Smooth muscle cell (in vitro differentiated cells): ENCODE data around the gene SSNA1. TPM values are rescaled to one million over a fixed set of nuclear protein-coding genes. Genes with fewer than 3 reads are reported as not detected.

ENCODE experiments used
- DNase-seq: peaks from one replicate; lab custom pipeline; 2025; ENCODE audit not compliant: unreplicated experiment; lab: John Stamatoyannopoulos, UW
- H2AFZ ChIP-seq: fragments of 200-600 bp; sonication (generic); 2 replicates; pipeline ENCODE4 v1.6.0; 2016; ENCODE audit warnings: antibody characterized with exemption, low read depth, mild to moderate bottlenecking
- H3F3A ChIP-seq: fragments of 200-600 bp; sonication (generic); 2 replicates; pipeline ENCODE4 v1.6.0; 2017; ENCODE audit warnings: antibody characterized with exemption, low read depth
- H3K27ac ChIP-seq: fragments of 200-600 bp; sonication (generic); 2 replicates; pipeline ENCODE4 v1.5.1; 2016; ENCODE audit warnings: low read depth, mild to moderate bottlenecking
- H3K27me3 ChIP-seq: fragments of 200-600 bp; sonication (generic); 2 replicates; pipeline ENCODE4 v1.6.1; 2016; ENCODE audit warnings: low read depth, mild to moderate bottlenecking
- H3K36me3 ChIP-seq: fragments of 200-600 bp; sonication (generic); 2 replicates; pipeline ENCODE4 v1.5.1; 2016; ENCODE audit warnings: low read depth
- H3K4me1 ChIP-seq: fragments of 200-600 bp; sonication (generic); 2 replicates; pipeline ENCODE4 v1.5.1; 2016; ENCODE audit warnings: low read depth
- H3K4me2 ChIP-seq: fragments of 200-600 bp; sonication (generic); 2 replicates; pipeline ENCODE4 v1.6.0; 2016; ENCODE audit warnings: mild to moderate bottlenecking
- H3K4me3 ChIP-seq: fragments of 200-600 bp; sonication (generic); 2 replicates; pipeline ENCODE4 v1.5.1; 2016; ENCODE audit warnings: mild to moderate bottlenecking
- H3K79me2 ChIP-seq: fragments of 200-600 bp; sonication (generic); 2 replicates; pipeline ENCODE4 v1.6.0; 2016; ENCODE audit warnings: low read depth, mild to moderate bottlenecking
- H3K9ac ChIP-seq: fragments of 200-600 bp; sonication (generic); 2 replicates; pipeline ENCODE4 v1.6.0; 2016; ENCODE audit warnings: low read depth
- H3K9me3 ChIP-seq: fragments of 200-600 bp; sonication (generic); replicated peaks from 2 replicates; pipeline ENCODE4 v1.5.1; 2016; ENCODE audit warnings: low read depth
- H4K20me1 ChIP-seq: fragments of 200-600 bp; sonication (generic); 2 replicates; pipeline ENCODE4 v1.6.0; 2016; ENCODE audit warnings: low read depth
- WGBS: methylation state at CpG from one replicate; pipeline ENCODE4 v1.1.7; 2016; ENCODE audit warnings: low lambda C conversion rate; 5-methylcytosine and 5-hydroxymethylcytosine counted together
- polyA plus RNA-seq: library from polyadenylated mRNA; unstranded; fragments of >200 nt; fragmentation: Nextera tagmentation; extraction: Ambion mirVana; gene quantifications from 2 replicates; pipeline ENCODE4 v1.2.1, GENCODE V29; 2016
- total RNA-seq: library from RNA; depleted of rRNA; stranded (reverse); fragments of >200 nt; gene quantifications from 2 replicates; pipeline ENCODE4 v1.2.3, GENCODE V29; 2014
- TF ChIP-seq, protein P1 (sequence below): fragments of 200-600 bp; sonication (generic); IDR thresholded peaks from 2 replicates; pipeline ENCODE4 v1.5.1; 2017; ENCODE audit warnings: borderline replicate concordance, mild to moderate bottlenecking, antibody characterized with exemption; ENCODE audit not compliant: insufficient read depth, poor library complexity, severe bottlenecking

The SSNA1 gene
- total and polyA plus RNA-seq, 2 experiments from 2014 or later: 69.5 to 84.9 TPM

- TF ChIP-seq, protein P1, sequence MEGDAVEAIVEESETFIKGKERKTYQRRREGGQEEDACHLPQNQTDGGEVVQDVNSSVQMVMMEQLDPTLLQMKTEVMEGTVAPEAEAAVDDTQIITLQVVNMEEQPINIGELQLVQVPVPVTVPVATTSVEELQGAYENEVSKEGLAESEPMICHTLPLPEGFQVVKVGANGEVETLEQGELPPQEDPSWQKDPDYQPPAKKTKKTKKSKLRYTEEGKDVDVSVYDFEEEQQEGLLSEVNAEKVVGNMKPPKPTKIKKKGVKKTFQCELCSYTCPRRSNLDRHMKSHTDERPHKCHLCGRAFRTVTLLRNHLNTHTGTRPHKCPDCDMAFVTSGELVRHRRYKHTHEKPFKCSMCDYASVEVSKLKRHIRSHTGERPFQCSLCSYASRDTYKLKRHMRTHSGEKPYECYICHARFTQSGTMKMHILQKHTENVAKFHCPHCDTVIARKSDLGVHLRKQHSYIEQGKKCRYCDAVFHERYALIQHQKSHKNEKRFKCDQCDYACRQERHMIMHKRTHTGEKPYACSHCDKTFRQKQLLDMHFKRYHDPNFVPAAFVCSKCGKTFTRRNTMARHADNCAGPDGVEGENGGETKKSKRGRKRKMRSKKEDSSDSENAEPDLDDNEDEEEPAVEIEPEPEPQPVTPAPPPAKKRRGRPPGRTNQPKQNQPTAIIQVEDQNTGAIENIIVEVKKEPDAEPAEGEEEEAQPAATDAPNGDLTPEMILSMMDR: no peak
- DNase-seq: no peak
- H3K4me2 ChIP-seq: no peak overlapping the region
Measured at GRCh38 chr9:137161558-137162486, 26.7 kb upstream of the SSNA1 start.

GRCh38 chr9:137162505-137163364, 25.7 kb upstream of the SSNA1 start:
- TF ChIP-seq, protein P1: no peak
- DNase-seq: no peak
- Histone ChIP-seq H2AFZ (no peak overlapping the region), H3K9me3 (no peaks in the 10 kb centered on the region), H3K9ac (no peak overlapping the region), H3K79me2 (no peaks in the 10 kb centered on the region), H3F3A (no peaks in the 10 kb centered on the region), H3K36me3 (no peaks in the 10 kb centered on the region), H3K27ac (no peak overlapping the region), H4K20me1 (no peaks in the 10 kb centered on the region), H3K4me2 (peak overlapping the region; percentile 67), H3K27me3 (peaks cover 100% of the 10 kb centered on the region), H3K4me1 (no peaks in the 10 kb centered on the region), H3K4me3 (peak overlapping the region; percentile 13)
- 11% methylated on average over 66 of the region's 74 CpGs for WGBS

More at GRCh38 chr9:137161558-137162486, 26.7 kb upstream of the SSNA1 start:
- WGBS: 12% methylated on average over 30 of the region's 71 CpGs
- H3K4me3 ChIP-seq: no peak overlapping the region
- no peaks in the 10 kb centered on the region for H3K79me2 ChIP-seq
- peaks cover 100% of the 10 kb centered on the region for H3K27me3 ChIP-seq
- no peaks in the 10 kb centered on the region for H3K4me1 ChIP-seq
- H3K9ac ChIP-seq: no peak overlapping the region
- no peak overlapping the region for H3K27ac ChIP-seq
- H3K36me3 ChIP-seq: no peaks in the 10 kb centered on the region
- no peaks in the 10 kb centered on the region for H4K20me1 ChIP-seq
- H3K9me3 ChIP-seq: no peaks in the 10 kb centered on the region
- H3F3A ChIP-seq: no peaks in the 10 kb centered on the region
- H2AFZ ChIP-seq: no peak overlapping the region

DNA sequence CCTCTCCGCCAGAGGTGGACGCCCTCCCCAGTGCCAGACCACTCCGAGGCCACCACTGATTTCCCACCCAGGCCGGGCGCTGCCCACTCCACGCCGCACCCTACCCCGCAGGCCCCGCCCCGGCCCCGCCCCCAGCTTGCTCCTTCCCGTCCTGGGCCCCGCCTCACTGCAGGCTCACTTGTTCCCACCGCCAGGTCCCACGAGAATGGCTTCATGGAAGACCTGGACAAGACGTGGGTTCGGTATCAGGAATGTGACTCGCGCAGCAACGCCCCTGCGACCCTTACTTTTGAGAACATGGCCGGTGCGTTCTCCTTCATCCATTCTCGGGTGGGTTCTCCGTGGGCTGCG, 25.1 kb upstream of the SSNA1 start:
- H3K4me1 ChIP-seq: no peaks in the 10 kb centered on the region
- H2AFZ ChIP-seq: no peak overlapping the region
- H3K4me3 ChIP-seq: peak overlapping the region; percentile 13

More for the DNA sequence above, 25.1 kb upstream of the SSNA1 start:
- Histone ChIP-seq H3K79me2 (no peaks in the 10 kb centered on the region), H3K36me3 (no peaks in the 10 kb centered on the region), H3K9ac (no peak overlapping the region), H3K27me3 (peaks cover 100% of the 10 kb centered on the region), H3K9me3 (no peaks in the 10 kb centered on the region), H3K4me2 (peak overlapping the region; percentile 67), H3K27ac (no peak overlapping the region), H3F3A (no peaks in the 10 kb centered on the region), H4K20me1 (no peaks in the 10 kb centered on the region)
- DNase-seq: no peak
- TF ChIP-seq, protein P1: no peak
- WGBS: 64% methylated on average over 14 of the region's 26 CpGs
